HEK293T (cell line): ENCODE data around the gene RTEL1.

Source experiments
- CTBP1 ChIP-seq: fragments of 450-650 bp; IDR thresholded peaks from 2 replicates; pipeline ENCODE4 v1.6.1; 2016; ENCODE audit warnings: borderline replicate concordance
- FOXK2 ChIP-seq: fragments of 450-650 bp; IDR thresholded peaks from 2 replicates; pipeline ENCODE4 v1.6.1; 2016; ENCODE audit warnings: mild to moderate bottlenecking
- FOXM1 ChIP-seq: fragments of 450-650 bp; IDR thresholded peaks from 2 replicates; pipeline ENCODE4 v1.6.1; 2017; ENCODE audit warnings: mild to moderate bottlenecking, borderline replicate concordance
- L3MBTL2 ChIP-seq: fragments of 450-650 bp; conservative IDR thresholded peaks from 2 replicates; pipeline ENCODE4 v1.6.1; 2016; ENCODE audit warnings: mild to moderate bottlenecking
- SP1 ChIP-seq: fragments of 450-650 bp; IDR thresholded peaks from 2 replicates; pipeline ENCODE4 v1.6.1; 2017

- no peak for TF ChIP-seq SP1
- no peak for TF ChIP-seq CTBP1
- TF ChIP-seq FOXK2, result no peak
- no peak for TF ChIP-seq L3MBTL2
- TF ChIP-seq FOXM1, result no peak
Measured at GRCh38 chr20:63668351-63668750, 10.2 kb downstream of the RTEL1 start.
